Activated CD4-positive, alpha-beta T cell treated with anti-CD3 and anti-CD28 coated beads, Interleukin-2, amount 50 U/mL, for 24 hours (primary cell): ENCODE measurements around the gene MCM10.

Experiments
- DNase-seq, 2 donors: peaks; one replicate each; pipeline ENCODE4 v3.0.0-alpha.2; 2020; ENCODE audit warnings: low read depth in 1 of 2, low spot score in 1 of 2

The MCM10 gene

DNA sequence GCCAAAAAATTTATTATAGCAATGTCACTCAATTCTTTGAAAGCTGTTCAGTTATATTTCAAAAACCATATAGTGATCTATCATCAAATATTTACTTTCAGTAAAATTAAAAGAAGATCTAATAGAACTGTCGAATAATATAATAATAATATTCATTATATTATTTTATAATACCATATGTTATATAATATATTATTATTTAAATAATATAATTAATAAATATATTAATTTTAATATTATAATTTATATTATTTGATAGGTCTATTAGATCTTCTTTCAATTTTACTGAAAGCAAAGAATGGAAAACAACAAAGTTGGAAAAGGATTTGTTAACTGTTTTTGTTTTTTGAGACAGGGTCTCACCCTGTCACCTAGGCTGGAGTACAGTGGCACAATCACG, 95.3 kb downstream of the MCM10 start:
- no peak for DNase-seq

DNA sequence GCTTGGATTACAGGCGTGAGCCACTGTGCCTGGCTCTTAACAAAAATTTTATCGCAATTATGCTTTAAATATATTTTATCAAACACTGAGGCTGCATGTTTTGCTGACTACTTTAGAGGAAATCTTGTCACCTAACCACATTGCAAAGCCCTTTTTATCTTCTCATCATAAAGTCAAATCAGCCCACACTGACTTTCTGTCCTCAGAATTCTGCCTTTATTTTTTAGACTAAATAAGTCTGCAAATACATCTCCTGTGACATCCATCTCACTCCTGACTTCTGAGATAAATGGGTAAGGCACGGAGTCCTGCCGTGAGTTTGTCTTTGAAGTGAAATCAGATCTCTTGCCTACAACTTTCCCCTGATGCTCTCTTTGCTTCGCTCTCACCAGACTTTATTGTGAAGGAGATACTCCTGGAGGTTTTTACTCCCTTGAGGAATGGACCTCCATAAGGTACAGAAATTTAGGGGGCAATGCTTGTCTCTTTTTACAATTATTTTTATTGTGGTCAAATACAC, 96.3 kb downstream of the MCM10 start:
- no peak for DNase-seq
